HG02571 (cell line): ENCODE results near the gene ATAD3C.
"Not testable (repeated sequence)": the region's sequence is repeated elsewhere in the genome, so short reads cannot be mapped to it uniquely, and the experiment has no call there.

Experiments
- ATAC-seq: cut with Tn5 transposase; IDR thresholded peaks from one replicate; pipeline ENCODE4 v1.9.1; 2021; ENCODE audit warnings: mild to moderate bottlenecking, moderate library complexity; ENCODE audit not compliant: unreplicated experiment

ATAD3C gene

DNA sequence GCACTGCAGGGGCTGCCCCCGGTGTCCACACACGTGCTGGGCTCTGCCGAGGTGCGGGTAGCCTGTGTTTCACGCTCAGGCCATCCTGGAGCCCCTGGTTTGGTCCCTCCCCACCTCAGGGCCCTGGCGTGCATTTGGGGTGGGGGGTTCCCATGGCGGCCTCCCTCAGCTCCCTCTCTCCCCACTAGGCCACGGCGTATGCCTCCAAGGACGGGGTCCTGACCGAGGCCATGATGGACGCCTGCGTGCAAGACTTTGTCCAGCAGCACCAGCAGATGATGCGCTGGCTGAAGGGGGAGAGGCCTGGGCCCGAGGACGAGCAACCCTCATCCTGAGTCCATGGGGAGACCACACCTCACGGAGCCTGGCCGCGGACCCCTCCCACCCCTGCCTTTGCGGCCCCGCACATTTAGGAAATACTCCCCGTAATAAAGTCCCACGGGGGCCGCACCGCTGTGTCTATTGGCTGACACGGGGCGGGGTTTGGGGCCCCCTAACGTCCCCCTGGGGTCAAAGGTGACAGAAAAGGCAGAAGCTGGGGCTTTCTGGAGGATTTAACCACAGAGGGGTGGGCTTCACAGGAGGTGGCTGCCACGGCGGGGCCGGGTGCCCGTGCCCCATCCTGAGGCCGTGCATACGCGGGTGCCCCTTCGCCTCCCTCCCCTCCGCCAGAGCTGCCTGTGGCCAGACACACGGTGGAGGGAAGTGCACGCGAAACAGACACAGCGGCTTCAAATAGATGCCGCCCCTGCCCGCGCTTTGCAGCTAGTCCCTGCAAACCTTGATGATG is 18.9 kb downstream of the ATAD3C start:
- ATAC-seq = not testable (repeated sequence)

DNA sequence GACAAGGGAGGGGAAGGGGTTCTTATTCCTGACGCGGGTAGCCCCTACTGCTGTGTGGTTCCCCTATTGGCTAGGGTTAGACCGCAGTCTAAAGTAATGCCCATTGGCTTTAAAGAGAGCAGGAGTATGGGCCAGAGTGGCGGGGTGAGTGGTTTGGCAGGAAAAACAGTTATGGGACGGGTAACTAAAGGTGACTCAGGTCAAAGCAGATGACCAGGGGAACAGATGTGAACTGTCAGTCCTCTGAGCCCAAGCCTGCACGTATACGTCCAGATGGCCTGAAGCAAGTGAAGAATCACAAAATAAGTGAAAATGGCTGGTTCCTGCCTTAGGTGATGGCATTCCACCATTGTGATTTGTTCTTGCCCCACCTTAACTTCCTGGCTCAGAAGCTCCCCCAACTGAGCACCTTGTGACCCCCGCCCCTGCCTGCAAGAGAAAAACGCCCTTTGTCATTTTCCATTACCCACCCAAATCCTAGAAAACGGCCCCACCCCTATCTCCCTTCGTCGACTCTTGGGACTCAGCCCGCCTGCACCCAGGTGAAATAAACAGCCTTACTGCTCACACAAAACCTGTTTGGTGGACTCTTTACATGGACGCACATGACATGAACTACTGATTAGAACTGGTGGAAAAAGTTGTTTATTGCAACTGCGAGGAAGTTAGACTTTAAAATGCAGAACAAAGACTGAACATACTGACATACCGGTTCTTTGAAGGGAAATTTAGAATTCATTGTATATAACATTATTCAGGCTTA is 21.3 kb downstream of the ATAD3C start:
- ATAC-seq = no peak

DNA sequence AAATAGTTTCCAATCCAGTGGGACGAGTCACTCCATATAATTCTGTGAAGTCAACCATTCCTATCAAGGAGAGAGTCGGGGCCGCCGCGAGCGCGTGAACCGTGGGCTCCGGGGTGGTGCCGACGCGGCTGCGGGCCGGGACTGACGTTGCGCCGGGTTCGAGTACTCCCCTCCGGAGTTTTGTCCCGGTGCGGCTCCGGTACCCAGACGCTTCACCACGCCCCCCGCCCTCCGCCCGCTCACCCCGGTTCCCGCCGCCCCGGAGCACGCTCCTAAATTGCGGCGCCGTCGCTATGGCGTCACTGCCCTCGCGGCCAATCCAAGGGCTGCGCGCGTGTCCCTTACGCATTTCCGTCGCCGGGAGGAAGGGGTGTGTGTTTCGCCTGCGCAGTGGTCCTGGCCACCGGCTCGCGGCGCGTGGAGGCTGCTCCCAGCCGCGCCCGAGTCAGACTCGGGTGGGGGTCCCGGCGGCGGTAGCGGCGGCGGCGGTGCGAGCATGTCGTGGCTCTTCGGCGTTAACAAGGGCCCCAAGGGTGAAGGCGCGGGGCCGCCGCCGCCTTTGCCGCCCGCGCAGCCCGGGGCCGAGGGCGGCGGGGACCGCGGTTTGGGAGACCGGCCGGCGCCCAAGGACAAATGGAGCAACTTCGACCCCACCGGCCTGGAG is 22.0 kb downstream of the ATAD3C start, which contains the start of gene ATAD3B:
Gene ATAD3B (plus strand): TSS at position 377 of the 664 bp plus-strand sequence. CDS start 120 bp downstream, at position 497.
- peak; percentile 88 for ATAC-seq

DNA sequence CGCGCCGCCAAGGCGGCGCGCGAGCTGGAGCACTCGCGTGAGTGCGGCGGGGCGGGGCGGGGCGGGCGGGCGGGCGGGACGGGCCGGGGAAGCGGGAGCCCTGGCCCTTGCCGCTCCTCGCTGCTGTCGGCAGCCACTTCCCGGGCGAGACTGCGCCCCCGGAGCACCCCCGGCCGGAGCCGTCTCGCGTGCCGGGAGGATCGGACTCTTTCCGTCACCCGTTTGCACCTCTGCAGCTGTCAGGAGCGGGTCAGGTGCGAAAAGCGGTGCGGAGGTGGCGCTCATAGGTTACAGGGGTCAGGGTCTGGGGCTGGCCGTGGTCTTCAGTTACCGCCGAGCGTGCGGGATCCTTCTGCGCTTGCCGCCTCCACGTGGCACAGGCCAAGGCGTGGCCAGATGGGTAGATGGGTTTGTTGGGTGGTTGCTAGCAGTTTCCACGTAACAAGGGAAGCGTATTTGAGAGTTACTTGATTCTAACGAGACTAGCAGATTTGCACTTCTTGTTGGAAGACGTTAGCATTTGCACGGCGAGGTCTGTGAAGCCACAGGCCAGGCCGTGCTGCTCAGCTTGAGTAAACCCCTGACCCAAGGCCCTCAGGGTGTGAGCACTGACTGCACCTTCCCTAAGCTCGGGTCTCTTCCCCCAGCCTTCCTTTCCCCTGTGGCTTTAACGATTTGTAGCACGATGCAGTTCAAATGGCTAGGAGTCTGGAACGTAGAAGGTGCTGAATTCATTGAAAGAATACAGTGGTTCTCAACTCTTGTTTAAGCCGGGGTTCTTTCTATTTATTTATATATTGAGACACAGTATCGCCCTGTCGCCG is 22.8 kb downstream of the ATAD3C start:
- peak; percentile 21 for ATAC-seq

DNA sequence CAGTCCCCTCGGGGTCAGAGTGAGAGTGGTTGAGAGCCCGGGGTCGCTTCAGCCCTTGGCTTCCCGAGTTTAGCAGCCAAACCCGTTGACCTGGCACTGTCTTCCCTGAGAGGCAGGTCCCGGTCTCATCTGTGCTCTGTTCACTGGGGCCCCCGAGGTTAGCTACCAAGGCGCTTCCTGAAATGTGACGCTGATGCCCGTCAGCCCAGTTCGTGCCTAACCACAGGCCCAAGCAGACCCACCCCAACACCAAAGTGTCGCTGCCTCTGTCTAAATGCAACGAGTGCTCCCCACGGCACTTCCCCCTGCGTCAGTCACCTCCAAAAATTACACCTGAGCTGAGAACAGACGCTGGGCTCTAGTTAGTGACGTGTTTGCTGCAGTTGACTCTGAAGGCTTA is 26.5 kb downstream of the ATAD3C start:
- not testable (repeated sequence) for ATAC-seq

DNA sequence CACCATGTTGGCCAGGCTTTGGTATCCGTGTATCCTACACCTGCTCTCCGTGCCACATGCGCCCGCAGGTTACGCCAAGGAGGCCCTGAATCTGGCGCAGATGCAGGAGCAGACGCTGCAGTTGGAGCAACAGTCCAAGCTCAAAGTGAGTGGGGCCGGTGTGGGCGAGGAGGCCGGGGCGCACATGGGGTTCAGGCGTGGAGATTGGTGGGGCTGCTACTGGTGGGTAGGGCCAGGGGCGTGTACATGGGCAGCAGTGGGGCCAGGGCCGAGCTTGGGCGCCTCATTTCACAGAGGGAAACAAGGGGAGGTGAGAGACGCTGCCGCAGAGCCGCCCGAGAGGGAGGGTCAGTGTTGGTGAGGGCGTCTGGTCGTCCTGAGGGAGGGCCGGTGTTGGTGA is 27.7 kb downstream of the ATAD3C start:
- ATAC-seq = no peak

DNA sequence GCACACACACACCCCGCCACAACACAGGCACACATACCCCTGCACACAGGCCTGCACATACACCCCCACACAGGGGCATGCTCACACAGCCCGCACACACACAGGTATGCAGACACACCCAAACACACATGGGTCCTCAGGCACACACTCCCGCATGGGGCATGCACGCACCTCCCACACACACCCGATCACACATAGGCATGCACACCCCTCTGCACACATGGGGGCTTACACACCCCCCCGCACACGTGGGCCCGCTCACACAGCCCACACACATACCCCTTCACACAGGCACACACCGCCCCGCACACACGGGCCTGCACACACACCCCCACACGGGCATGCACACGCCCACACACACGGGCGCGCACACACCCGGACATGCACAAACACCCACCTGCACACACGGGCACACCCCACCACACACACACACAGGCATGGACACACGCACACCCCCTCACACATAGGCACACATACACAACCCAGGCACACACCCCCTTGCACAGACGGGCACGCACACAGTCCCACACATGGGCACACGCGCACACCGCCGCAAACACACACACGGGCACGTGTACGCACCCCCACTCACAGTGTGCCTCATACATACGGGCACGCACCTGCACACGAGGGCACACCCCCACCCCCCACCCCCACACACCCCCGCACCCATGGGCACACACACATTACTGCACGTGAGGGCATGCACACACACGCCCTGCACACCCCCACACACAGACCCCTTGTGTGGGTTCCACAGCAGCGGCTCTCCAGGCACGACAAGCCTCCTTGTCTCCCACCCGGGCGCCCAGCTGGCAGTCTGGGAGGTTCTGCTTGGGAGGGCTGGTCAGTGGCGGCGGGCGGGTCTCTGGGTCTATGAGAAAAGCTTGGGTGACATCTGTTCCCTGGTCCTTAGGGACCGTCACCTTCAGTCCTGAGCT is 30.3 kb downstream of the ATAD3C start:
- no peak for ATAC-seq

DNA sequence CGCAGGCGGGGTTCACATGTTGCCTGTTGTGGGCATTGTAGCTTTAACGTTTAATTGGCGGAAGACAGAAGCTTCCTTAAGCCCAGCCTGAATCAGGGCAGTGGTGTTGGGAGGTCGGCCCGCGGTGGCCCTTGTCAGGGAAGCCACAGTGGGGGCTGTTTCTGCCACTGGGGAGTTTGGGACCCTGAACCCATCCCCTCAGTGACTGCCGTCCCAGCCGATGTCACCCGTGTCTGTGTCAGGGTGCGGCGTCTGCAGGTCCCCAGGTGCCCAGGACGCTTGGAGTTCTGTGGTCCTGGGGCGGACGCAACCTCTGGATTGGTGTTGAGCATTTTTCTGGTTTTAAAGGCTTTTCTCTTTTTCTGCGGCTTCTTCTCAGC is 31.0 kb downstream of the ATAD3C start:
- ATAC-seq = not testable (repeated sequence)

DNA sequence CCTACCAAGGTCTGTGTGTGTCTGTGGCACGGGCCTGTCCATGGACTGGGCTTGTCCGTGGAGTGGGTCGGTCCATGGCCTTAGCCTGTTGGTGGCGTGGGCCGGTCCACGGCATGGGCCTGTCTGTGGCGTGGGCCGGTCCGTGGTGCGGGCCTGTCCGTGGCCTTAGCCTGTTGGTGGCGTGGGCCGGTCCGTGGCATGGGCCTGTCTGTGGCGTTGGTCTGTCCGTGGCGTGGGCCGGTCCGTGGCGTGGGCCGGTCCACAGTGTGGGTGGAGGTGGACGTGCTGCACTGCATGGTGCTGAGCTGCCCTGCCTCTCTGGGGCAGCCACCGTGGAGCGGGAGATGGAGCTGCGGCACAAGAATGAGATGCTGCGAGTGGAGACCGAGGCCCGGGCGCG is 32.3 kb downstream of the ATAD3C start:
- not testable (repeated sequence) for ATAC-seq

DNA sequence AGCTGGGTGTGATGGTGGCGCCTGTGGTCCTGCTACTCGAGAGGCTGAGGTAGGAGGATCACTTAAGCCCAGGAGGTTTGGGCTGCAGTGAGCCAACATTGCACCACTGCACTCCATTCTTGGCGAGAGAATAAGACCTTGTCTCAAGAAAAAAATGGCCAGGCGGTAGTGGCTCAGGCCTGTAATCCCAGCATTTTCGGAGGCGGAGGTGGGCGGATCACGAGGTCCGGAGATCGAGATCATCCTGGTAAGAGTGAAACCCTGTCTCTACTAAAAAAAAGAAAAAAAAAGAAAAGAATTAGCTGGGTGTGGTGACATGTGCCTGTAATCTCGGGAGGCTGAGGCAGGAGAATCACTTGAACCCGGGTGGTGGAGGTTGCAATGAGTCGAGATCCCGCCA is 33.4 kb downstream of the ATAD3C start:
- ATAC-seq = no peak

DNA sequence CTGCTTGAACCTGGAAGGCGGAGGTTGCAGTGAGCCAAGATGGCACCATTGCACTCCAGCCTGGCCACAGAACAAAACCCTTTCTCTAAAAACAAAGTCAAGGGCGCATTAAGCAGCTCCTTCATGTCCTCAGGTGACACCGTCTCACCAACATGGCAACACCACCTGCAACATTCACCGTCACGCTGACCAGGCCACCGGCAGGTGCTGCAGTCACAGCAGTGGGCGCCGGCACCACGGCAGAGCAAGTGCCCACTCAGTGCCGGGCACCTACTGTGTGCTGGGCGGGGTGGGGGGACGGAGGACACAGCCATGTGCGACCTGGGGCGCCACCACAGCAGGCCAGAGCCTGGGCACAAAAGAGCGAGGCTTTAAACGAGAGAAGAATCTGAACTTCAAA is 34.2 kb downstream of the ATAD3C start:
- no peak for ATAC-seq

DNA sequence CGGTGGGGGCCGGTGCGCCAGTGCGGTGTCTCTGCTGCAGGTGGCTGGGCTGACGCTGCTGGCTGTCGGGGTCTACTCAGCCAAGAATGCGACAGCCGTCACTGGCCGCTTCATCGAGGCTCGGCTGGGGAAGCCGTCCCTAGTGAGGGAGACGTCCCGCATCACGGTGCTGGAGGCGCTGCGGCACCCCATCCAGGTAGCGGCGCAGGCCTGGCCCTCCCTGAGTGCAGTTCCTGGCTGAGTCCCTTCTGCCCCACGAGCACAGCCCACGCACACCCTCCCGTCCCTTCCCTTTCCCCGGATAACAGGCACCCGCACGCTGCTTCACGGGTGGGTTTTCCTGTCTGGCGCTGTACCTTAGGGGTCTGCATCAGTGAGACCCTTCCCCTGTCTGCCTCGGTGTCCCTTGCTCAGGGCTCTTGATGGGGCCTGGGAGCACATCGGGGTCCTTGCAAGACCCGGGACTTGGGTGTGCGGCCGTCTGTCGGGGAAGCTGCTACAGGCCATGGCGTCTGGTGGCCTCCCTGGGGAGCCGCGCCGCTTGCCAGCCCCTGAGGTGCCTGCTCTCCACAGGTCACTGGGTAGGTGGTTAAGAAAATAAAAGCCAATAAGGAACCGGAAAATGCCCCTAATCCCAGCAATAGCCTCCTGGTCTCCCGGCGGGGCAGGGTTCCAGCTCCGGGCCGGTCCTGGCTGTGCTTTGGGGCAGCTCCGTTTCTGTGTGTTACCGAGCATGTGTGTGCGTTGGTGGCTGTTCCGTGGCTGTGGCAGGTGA is 35.7 kb downstream of the ATAD3C start:
- ATAC-seq = not testable (repeated sequence)

DNA sequence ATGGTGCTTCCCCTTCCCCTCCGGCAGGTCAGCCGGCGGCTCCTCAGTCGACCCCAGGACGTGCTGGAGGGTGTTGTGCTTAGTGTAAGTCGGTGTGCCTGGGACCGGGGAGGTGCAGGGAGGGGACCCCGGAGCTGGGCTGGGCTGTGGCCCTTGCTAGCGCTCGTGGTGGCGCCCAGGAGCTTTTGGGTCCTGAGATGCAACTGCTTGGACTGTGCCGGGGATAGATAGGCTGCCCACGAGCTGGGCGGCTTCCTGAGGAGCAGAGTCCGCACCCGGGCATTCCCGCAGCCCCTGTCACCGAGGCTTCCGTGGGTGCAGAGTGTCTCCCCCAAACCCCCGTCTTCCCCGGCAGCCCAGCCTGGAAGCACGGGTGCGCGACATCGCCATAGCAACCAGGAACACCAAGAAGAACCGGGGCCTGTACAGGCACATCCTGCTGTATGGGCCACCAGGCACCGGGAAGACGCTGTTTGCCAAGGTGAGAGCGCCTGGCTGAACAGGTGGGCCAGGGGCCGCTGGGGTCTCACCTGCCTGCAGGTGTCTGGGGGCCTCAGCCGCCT is 36.3 kb downstream of the ATAD3C start:
- ATAC-seq = not testable (repeated sequence)

DNA sequence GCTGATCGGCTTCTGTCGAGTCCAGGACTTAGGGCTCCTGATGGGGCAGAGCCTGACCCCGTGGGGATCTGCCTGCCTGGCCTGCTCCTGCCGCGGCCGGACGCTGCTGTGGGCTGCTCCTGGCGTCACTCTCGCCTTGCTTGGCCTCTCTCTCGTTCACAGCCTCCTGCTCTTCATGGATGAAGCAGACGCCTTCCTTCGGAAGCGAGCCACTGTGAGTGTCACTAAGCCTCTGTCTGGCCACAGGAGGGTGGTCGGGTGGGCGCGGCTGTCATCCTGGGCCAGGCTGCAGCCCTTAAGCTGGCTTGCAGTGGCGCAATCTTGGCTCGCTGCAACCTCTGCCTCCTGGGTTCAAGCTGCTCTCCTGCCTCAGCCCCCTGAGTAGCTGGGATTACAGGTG is 38.2 kb downstream of the ATAD3C start:
- no peak for ATAC-seq

DNA sequence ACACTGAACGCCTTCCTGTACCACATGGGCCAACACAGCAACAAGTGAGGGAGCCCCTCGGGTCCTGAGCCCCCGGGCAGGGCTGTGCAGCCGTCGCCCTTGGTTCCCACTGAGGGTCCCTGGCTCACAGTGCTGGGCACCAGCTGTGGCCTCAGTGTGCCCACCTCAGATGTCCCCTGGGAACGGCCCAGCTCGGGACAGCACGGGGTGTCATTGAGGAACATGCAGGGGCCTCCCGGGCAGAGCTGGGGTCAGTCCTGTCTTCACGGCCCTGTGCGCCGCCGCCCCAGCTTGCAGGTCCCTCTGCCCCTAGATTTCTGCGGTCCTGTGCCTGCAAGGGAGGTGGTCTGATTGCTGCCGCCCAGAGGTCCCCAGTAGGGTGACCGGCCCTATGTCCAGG is 39.7 kb downstream of the ATAD3C start:
- no peak for ATAC-seq

DNA sequence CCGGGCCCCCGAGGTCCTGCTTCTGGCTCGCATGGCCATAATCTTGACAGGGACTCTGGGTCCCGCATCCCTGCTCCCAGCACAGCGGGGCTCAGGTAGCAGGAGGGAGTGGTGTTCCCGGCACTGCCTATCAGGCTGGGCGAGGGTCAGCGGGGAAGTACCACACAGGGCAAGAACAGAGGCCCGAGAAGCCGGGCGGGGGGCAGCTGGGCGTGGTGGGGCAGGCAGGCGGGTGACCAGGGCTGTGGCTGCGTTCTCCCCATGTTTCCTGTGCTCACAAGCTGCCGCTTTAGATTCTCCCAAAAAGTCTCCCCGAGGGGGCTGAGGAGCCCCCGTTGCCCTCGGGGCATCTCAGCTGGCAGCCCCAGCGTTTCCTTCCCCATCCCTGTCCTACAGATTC is 40.4 kb downstream of the ATAD3C start:
- no peak for ATAC-seq

DNA sequence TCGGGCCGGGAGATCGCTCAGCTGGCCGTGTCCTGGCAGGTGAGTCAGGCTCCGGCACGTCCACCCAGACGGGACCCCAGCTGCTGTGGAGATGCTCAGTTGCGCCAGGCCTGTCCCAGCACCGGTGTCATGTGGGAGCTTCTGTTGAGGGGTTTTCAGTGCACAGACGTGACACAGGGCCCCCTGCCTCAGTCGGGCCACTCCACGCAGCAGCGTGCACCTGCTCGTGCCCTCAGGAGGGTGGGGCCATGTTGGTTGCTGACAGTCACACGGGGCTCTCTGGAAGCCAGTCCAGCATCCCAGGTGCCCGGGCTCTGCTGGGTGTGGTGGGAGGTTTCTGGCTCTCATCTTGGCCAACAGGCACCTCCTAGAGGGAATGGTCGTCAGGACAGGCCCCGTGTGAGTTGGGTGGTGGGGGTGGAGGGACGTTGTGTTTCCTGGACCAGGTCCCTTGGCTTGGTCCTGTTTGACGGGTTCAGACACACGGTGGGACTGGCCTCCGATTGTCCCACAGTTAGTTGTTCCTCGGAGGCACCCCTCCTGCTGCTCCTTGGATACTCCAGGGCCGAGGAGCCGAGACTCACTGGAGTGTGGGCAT is 41.2 kb downstream of the ATAD3C start:
- no peak for ATAC-seq

DNA sequence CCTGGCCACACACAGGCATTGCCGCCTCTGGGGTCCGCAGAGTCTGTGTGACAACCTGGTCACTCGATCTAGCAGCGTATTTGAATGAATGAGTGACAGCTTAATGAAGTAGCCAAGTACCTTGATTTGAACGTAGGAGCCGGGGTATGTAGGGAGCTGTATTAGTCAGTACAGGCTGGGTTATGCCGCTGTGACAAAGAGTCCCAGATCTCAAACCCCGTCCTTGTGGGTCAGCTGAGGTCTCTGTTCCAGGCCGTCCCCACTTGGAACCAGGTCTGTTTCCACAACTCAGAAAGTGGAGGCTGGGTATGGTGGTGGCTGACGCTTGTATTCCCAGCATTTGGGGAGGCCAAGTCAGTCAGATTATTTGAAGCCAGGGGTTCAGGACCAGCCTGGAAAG is 42.1 kb downstream of the ATAD3C start:
- ATAC-seq = no peak
